ENCODE measurements around the gene TTC28.

Gene TTC28

DNA sequence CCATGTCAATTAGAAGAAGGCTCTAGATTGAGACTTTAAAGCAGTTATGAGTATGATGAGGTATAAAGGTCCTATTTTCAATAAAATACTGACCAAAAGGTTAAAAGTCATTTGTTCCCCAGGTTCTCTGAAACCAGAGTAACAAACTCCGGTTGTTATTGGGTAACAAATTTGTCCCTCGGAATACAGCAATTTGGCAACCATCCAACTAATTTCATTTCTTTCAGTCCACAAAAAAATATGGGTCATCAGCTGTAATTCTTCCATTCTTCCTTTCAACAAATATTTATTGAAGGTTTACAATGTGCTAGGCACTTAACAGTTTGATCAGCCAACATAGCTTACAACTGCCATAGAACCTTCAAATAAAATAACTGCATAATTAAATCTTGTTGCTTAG is 79.9 kb downstream of the TTC28 start:
- no peak overlapping the region for H3K4me3 ChIP-seq (ENCODE audit: low read depth, low read length)
- DNase-seq (ENCODE audit: low read depth) = no peak
- TF ChIP-seq, protein P1, sequence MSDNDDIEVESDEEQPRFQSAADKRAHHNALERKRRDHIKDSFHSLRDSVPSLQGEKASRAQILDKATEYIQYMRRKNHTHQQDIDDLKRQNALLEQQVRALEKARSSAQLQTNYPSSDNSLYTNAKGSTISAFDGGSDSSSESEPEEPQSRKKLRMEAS (IDR thresholded peaks at IDR 0.05; ENCODE audit: low read depth, low read length) = no peak
- TF ChIP-seq MYC (IDR thresholded peaks at IDR 0.05; ENCODE audit: low read depth, low read length) (no peak), POLR2A (IDR thresholded peaks at IDR 0.05; ENCODE audit: extremely low read depth, insufficient read length) (no peak)
- TF ChIP-seq, protein P2, sequence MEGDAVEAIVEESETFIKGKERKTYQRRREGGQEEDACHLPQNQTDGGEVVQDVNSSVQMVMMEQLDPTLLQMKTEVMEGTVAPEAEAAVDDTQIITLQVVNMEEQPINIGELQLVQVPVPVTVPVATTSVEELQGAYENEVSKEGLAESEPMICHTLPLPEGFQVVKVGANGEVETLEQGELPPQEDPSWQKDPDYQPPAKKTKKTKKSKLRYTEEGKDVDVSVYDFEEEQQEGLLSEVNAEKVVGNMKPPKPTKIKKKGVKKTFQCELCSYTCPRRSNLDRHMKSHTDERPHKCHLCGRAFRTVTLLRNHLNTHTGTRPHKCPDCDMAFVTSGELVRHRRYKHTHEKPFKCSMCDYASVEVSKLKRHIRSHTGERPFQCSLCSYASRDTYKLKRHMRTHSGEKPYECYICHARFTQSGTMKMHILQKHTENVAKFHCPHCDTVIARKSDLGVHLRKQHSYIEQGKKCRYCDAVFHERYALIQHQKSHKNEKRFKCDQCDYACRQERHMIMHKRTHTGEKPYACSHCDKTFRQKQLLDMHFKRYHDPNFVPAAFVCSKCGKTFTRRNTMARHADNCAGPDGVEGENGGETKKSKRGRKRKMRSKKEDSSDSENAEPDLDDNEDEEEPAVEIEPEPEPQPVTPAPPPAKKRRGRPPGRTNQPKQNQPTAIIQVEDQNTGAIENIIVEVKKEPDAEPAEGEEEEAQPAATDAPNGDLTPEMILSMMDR (IDR thresholded peaks at IDR 0.05; ENCODE audit: low read depth, low read length) = no peak

DNA sequence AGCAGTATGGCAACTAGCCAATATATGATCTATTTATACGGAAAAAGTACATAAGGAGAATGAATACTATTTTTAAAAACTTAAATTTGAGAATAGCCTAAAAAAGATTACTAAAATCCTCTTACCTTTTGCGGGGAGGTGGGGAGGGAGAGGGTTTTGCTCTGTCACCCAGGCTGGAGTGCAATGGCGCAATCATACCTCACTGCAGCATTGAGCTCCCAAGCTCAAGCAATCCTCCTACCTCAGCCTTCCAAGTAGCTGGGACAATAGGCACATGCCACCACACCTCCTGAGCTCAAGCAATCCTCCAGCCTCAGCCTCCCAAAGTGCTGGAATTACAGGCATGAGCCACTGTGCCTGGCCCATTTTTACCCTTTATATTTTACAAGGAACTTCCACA is 82.0 kb downstream of the TTC28 start:
- TF ChIP-seq, protein P1 (IDR thresholded peaks at IDR 0.05; ENCODE audit: low read depth, low read length) = no peak
- no peak for TF ChIP-seq POLR2A (IDR thresholded peaks at IDR 0.05; ENCODE audit: extremely low read depth, insufficient read length)
- no peak for TF ChIP-seq MYC (IDR thresholded peaks at IDR 0.05; ENCODE audit: low read depth, low read length)
- TF ChIP-seq, protein P2 (IDR thresholded peaks at IDR 0.05; ENCODE audit: low read depth, low read length) = no peak
- peak; percentile 35 for DNase-seq (ENCODE audit: low read depth)
- no peak overlapping the region for H3K4me3 ChIP-seq (ENCODE audit: low read depth, low read length)

DNA sequence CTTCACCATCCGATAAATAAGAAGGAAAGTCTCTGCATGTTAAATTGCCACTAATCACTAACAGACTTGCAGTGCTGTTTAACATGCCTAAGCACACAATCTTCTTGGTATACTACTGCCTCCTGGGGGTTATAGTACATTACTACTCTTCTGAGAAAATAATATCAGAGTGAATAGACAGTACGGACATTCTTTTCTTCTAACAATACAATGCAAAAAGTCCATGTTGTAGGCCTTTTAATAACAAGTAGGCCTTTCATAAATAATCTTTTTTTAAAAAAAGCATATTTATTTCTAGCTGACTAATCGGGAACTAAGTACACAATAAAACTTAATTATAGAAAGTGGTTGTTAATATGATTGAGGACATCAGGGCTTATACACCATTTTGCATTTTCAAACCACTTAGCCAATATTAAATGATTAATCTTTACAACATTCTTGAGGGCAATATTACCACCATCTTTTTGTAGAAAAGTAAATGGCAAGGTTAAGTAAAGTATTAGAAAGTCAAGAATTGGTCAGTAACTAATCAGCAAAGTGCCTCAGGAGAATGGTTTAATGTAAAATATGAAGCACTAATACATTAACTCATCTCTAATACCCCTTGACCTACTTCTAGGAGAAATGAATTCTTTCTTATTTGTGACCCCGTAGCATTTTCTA is 84.7 kb downstream of the TTC28 start:
- peak; percentile 63 for DNase-seq (ENCODE audit: low read depth)
- TF ChIP-seq, protein P2 (IDR thresholded peaks at IDR 0.05; ENCODE audit: low read depth, low read length) = peak; percentile 43
- no peak for TF ChIP-seq MYC (IDR thresholded peaks at IDR 0.05; ENCODE audit: low read depth, low read length)
- no peak overlapping the region for H3K4me3 ChIP-seq (ENCODE audit: low read depth, low read length)

DNA sequence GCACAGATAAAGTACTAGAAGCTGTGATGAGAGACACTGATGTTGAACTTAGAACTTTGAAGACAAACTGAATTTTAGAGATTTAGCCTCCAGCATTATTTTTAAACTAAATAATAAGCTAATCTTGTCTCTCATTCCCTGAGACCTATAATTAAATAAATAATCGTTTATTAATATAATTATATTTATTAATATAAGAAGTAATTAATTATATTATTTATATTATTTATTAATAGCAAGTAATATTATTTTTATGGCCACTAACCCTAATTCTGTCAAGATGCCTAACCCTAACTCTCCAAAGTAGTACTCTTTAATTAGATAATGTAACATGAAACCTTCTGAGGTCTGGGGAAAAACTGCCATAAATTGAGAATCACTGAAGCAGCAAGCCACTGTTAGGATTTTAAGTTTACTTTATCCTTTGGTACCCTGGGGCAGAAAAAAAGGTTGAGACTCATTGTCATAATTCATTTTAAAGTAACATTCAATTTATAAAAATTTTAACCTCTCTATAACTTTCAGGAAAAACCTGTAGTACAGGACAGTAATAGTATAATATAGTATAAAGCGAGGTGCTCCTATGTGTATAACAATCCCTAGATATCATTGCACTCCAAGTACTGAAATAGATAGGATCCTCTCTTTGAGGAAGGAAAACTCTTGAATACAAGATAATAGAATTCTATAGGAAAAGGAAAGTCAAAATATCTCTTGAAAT is 85.4 kb downstream of the TTC28 start:
- no peak for DNase-seq (ENCODE audit: low read depth)
- H3K4me3 ChIP-seq (ENCODE audit: low read depth, low read length) = no peak overlapping the region
- TF ChIP-seq, protein P2 (IDR thresholded peaks at IDR 0.05; ENCODE audit: low read depth, low read length) = no peak
- TF ChIP-seq MYC (IDR thresholded peaks at IDR 0.05; ENCODE audit: low read depth, low read length) (no peak), POLR2A (IDR thresholded peaks at IDR 0.05; ENCODE audit: extremely low read depth, insufficient read length) (no peak)
- TF ChIP-seq, protein P1 (IDR thresholded peaks at IDR 0.05; ENCODE audit: low read depth, low read length) = no peak

DNA sequence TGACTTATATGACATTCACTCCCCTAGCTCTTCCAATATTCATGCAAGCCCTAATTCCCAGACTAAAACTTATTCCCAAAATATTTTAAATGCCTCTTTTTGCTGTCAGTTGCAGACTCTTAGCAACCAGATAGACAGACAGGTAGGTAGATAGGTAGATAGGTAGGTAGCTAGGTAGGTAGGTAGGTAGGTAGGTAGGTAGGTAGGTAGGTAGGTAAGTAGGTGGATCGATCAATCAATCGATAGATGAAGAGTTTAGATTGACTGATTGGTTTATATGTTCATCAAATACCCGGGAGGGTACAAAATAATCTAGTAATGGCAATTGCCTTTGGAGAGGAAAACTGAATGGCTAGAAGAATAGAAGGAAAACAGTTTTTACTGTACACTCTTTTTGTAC is 86.3 kb downstream of the TTC28 start:
- no peak overlapping the region for H3K4me3 ChIP-seq (ENCODE audit: low read depth, low read length)
- DNase-seq (ENCODE audit: low read depth) = no peak
- TF ChIP-seq, protein P1 (IDR thresholded peaks at IDR 0.05; ENCODE audit: low read depth, low read length) = no peak
- TF ChIP-seq MYC (IDR thresholded peaks at IDR 0.05; ENCODE audit: low read depth, low read length) (no peak), POLR2A (IDR thresholded peaks at IDR 0.05; ENCODE audit: extremely low read depth, insufficient read length) (no peak)
- TF ChIP-seq, protein P2 (IDR thresholded peaks at IDR 0.05; ENCODE audit: low read depth, low read length) = no peak

Measured in NB4 (cell line).